Activated naive CD8-positive, alpha-beta T cell treated with anti-CD3 and anti-CD28 coated beads, Interleukin-2, amount 10 ng/mL, durations not matched to agents 7 days and 5 days (primary cell): ENCODE data around the gene CEACAM16. TPM values are rescaled to one million over a fixed set of nuclear protein-coding genes. Genes with fewer than 3 reads are reported as not detected.
"Not testable (repeated sequence)": the region's sequence is repeated elsewhere in the genome, so short reads cannot be mapped to it uniquely, and the experiment has no call there.

Experiments
- ATAC-seq: fragments of 150-1000 bp; cut with Tn5 transposase; one replicate; pipeline ENCODE4 v1.10.0; 2021; ENCODE audit warnings: low read depth, moderate library complexity
- POLR2A ChIA-PET: fragments of 350-600 bp; sonication (Branson Sonifier 250); formaldehyde crosslinking; loops from one replicate; lab custom pipeline; 2021; ENCODE audit warnings: antibody characterized with exemption; lab: Charles Lee
- DNase-seq: peaks from one replicate; pipeline ENCODE4 v3.0.0; 2021
- H3K27ac Mint-ChIP-seq: one replicate; pipeline ENCODE4 v1.8.0; 2022; ENCODE audit warnings: mild to moderate bottlenecking, mixed read lengths
- H3K27me3 Mint-ChIP-seq: one replicate; pipeline ENCODE4 v1.8.0; 2022; ENCODE audit warnings: mild to moderate bottlenecking, moderate library complexity, mixed read lengths
- H3K36me3 Mint-ChIP-seq: one replicate; pipeline ENCODE4 v1.8.0; 2021; ENCODE audit warnings: mild to moderate bottlenecking, mixed read lengths
- H3K4me1 Mint-ChIP-seq: one replicate; pipeline ENCODE4 v1.8.0; 2021; ENCODE audit warnings: mixed read lengths
- H3K4me3 Mint-ChIP-seq: one replicate; pipeline ENCODE4 v1.8.0; 2022; ENCODE audit warnings: mild to moderate bottlenecking, moderate library complexity, mixed read lengths
- H3K9me3 Mint-ChIP-seq: one replicate; pipeline ENCODE4 v1.8.0; 2021; ENCODE audit warnings: mixed read lengths
- total RNA-seq, 2 experiments: library from RNA; stranded (reverse); gene quantifications; one replicate each; pipeline ENCODE4 v1.2.3, GENCODE V29; 2021

Gene CEACAM16
- total RNA-seq, 2 experiments from 2014 or later, result not detected

DNA sequence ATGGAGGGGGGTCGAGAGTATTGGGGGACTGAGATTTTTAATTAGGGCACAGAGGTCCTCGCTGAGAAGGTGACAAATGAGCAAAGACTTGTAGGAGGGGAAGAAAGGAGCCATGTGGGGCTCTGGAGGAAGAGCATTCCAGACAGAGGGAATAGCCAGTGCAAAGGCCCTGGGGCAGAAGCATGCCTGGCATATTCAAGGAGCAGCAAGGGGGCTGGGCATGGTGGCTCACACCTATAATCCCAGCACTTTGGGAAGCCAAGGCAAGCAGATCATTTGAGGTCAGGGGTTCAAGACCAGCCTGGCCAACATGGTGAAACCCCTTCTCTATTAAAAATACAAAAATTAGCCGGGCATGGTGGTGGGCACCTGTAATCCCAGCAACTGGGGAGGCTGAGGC lies 14.6 kb upstream of the CEACAM16 start:
- H3K36me3 Mint-ChIP-seq, H3K9me3 Mint-ChIP-seq, POLR2A ChIA-PET, ATAC-seq, DNase-seq, H3K27me3 Mint-ChIP-seq, H3K4me3 Mint-ChIP-seq: not testable (repeated sequence)
- Mint-ChIP-seq H3K4me1 (peaks cover 18% of the 10 kb centered on the region), H3K27ac (peak overlapping the region; percentile 26)

DNA sequence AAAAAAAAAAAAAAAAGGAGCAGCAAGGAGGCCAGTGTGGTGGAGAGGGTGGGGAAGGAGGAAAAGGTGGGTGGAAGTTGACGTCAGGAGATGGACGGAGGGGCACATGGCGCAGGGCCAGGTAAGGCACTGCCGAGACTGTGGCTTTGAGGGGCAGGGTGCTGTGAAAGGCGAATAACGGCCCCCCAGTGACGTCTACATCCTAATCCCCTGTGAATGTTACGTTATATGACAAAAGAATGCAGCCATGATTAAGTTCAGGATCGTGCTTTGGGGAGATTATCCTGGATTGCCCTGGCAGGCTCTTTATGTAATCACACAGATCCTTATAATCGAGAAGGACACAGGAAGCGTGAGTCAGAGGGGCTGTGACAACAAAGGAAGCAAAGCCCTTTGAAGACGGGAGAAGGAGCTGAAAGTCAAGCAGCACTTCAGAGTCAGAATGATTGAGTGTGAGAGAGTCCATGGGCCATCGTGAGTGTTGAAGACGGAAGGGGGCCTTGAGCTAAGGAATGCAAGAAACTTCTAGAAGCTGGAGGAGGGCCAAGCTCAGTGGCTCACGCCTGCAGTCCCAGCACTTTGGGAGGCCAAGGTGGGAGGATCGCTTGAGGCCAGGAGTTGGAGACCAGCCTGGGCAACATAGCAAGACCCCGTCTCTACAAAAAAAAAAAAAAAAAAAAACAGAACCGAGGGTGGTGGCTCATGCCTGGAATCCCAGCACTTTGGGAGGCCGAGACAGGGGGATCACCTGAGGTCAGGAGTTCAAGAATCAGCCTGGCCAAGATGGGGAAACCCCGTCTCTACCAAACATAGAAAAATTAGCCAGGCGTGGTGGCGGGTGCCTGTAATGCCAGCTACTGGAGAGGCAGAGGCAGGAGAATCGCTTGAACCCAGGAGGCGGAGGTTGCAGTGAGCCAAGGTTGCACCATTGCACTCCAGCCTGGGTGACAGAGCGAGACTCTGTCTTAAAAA lies 13.8 kb upstream of the CEACAM16 start:
- Mint-ChIP-seq H3K4me1 (peaks cover 25% of the 10 kb centered on the region), H3K36me3 (no peaks in the 10 kb centered on the region), H3K27ac (peak overlapping the region; percentile 60), H3K9me3 (no peaks in the 10 kb centered on the region), H3K4me3 (peak overlapping the region; percentile 43), H3K27me3 (peaks cover 11% of the 10 kb centered on the region)
- POLR2A ChIA-PET, result interaction anchor here (0.6 to 0.7 kb wide), 2 partner anchors 37 to 51 kb away, joined by 3 to 4 read pairs; no protein-coding TSS in a partner anchor
- ATAC-seq (peak; percentile 74), DNase-seq (no peak)

DNA sequence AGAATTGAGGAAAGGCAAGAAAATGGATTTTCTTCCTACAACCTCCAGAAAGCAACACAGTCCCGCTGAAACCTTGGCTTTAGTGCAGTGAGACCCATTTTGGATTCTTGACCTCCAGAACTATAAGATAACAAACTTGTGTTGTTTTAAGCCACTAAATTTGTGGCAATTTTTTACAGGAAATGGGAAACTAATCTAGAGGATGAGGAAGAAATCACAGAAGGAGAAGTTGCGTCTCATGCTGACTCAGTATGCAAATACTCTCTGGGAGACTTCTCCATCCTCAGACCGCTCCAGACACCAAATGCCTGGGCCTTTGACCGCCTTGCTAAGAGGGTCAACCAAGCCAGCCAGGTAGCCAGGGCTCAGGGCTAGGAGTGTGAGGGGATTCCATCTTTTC lies 13.1 kb upstream of the CEACAM16 start:
- no peak for ATAC-seq
- Mint-ChIP-seq H3K4me1 (peaks cover 25% of the 10 kb centered on the region), H3K9me3 (no peaks in the 10 kb centered on the region), H3K27me3 (peaks cover 11% of the 10 kb centered on the region), H3K27ac (no peak overlapping the region), H3K4me3 (no peak overlapping the region), H3K36me3 (no peaks in the 10 kb centered on the region)
- POLR2A ChIA-PET, result no interaction called here
- DNase-seq, result no peak

DNA sequence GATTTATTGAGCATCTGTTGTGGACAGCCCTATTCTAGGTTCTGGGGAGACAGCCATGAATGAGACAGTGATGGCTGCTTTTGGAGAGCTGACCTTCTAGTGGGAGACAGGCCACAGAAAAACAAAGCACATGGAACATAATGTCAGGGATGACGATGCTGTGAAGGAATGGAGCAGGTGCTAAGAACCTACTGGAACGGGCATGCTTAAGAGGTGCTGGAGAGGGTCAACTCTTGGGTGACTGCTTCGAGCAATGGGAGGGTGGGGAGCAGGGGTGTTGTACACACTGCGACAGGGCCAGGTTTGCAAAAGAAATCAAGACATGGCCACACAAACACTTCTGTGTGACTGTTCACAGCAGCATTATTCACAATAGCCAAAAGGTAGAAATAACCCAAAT lies 12.1 kb upstream of the CEACAM16 start:
- no peak overlapping the region for H3K27ac Mint-ChIP-seq
- POLR2A ChIA-PET, result no interaction called here
- H3K4me1 Mint-ChIP-seq, result peaks cover 27% of the 10 kb centered on the region
- no peak overlapping the region for H3K4me3 Mint-ChIP-seq
- no peaks in the 10 kb centered on the region for H3K9me3 Mint-ChIP-seq
- no peak for DNase-seq
- no peak for ATAC-seq
- H3K36me3 Mint-ChIP-seq, result no peaks in the 10 kb centered on the region
- peaks cover 11% of the 10 kb centered on the region for H3K27me3 Mint-ChIP-seq

DNA sequence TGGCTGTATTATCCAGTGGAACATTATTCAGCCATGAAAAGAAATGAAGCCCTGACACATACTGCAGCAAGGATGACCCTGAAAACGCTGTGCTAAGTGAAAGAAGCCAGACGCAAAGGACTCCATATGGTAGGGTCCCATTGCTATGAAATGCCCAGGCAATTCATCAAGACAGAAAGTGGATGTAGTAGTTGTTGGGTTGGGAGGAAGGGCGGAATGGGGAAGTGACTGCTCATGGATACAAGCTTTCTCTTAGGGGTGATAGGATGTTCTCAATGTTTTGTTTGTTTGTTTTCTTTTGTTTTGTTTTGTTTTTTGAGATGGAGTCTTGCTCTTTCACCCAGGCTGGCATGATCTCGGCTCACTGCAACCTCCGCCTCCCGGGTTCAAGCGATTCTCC lies 11.1 kb upstream of the CEACAM16 start:
- Mint-ChIP-seq H3K27ac (no peak overlapping the region), H3K4me3 (no peak overlapping the region), H3K36me3 (no peaks in the 10 kb centered on the region), H3K27me3 (peaks cover 17% of the 10 kb centered on the region), H3K9me3 (no peaks in the 10 kb centered on the region), H3K4me1 (peaks cover 37% of the 10 kb centered on the region)
- POLR2A ChIA-PET, result no interaction called here
- DNase-seq (no peak), ATAC-seq (no peak)

DNA sequence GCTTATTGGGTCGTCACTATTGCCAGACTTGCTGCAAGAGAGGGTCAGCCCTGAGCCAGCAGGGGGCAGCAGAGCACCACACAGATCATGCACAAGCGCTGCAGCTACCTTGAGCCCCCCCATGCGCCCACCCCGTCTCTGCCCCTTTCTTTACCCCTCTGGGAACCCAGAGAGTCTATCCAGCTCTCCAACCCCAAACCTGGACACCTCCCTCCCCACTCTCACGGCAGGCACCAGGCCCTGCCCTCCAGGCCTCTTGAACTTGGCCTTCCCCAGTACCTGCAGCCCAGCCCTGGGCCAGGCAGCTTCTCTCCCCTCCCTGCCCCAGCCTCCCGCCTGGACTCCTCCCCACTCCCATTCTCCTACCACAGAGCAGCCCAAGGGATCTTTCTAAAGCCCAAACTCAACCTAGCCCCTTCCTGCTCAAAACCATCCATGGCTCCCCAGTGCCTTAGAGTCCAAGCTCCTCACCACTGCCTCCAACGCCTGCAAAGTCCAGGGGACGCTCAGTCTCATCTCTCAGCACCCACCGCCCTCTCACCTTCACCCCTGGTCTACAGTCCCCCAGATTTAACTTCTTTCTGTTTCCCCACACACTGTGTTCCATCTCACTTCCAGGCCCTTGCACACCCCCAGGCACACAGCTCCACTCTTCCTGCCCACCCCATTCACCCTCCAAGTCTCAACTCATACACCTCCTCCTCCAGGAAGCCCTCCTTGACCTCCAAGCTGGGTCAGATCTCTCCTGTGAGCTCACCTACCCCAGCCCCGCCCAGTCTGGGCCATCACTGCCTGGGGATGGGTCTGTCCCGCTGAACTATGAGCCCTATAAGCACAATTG lies 9.4 kb upstream of the CEACAM16 start:
- Mint-ChIP-seq H3K4me1 (peaks cover 39% of the 10 kb centered on the region), H3K9me3 (no peaks in the 10 kb centered on the region), H3K27ac (peak overlapping the region; percentile 61), H3K4me3 (no peak overlapping the region), H3K27me3 (peaks cover 23% of the 10 kb centered on the region), H3K36me3 (no peaks in the 10 kb centered on the region)
- ATAC-seq (peak; percentile 25), DNase-seq (peak; percentile 85)
- POLR2A ChIA-PET, result interaction anchor here (0.6 to 1.2 kb wide), 2 partner anchors 82 to 138 kb away, joined by 3 to 5 read pairs; no protein-coding TSS in a partner anchor

DNA sequence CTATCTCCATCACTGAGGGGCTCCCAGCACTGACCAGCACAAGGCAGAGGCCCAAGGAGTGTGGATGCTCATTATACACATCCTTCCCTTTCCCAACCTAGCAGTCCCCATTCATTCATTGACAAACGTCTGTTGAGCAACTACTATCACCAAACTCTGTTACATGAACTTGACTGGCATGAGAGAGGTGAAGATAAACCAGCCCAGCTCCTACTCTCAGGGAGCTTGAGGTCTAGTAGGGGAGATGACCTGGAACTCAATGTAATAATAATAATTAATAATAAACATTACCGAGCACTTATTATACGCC lies 8.9 kb upstream of the CEACAM16 start:
- H3K27ac Mint-ChIP-seq, result no peak overlapping the region
- POLR2A ChIA-PET, result interaction anchor here (1.0 to 1.9 kb wide), 3 partner anchors 32 to 81 kb away, joined by 3 to 5 read pairs (median 5); no protein-coding TSS in a partner anchor
- H3K9me3 Mint-ChIP-seq, result no peaks in the 10 kb centered on the region
- H3K4me3 Mint-ChIP-seq, result no peak overlapping the region
- ATAC-seq, result no peak
- no peaks in the 10 kb centered on the region for H3K36me3 Mint-ChIP-seq
- peaks cover 24% of the 10 kb centered on the region for H3K27me3 Mint-ChIP-seq
- H3K4me1 Mint-ChIP-seq, result peaks cover 35% of the 10 kb centered on the region
- DNase-seq, result no peak

DNA sequence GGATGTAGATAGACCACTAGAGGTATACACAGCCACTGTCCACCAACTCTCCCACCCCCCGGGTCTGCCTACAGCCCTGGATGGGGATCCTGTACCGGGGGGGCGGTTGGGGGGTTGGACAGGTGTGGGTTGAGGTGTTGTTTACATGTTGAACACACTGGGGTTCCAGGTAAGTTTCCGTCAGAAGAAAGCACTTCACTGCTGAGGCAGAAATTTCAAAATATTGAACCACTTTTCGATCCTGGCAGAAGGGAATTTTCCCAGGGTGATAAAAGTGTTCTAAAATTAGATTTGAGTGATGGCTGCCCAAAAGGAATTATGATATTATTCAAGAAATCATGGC lies 6.6 kb upstream of the CEACAM16 start:
- Mint-ChIP-seq H3K27me3 (peaks cover 27% of the 10 kb centered on the region), H3K36me3 (no peaks in the 10 kb centered on the region), H3K27ac (peak overlapping the region; percentile 71), H3K4me3 (peak overlapping the region; percentile 69), H3K9me3 (no peaks in the 10 kb centered on the region), H3K4me1 (peaks cover 28% of the 10 kb centered on the region)
- DNase-seq, result no peak
- no peak for ATAC-seq
- POLR2A ChIA-PET, result interaction anchor here (1.8 kb wide), 1 partner anchor 31 kb away, joined by 4 read pairs; no protein-coding TSS in a partner anchor

DNA sequence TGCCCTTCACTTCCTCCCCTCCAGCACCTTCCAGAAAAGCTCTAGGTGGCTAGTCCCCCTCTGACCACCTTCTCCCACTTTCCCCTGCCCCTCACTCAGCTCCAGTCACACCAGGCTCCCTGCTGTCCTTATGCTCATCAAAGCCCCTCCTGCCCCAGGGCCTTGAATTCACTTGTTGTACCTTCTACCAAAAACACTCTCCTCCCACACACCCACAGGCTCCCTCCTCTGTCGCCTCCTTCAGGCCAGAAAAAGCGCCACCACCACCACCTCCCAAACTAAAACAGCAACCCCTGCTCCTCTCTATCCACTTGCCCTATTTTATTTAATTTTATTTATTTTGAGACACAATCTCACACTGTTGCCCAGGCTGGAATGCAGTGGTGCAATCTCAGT lies 4.8 kb upstream of the CEACAM16 start:
- POLR2A ChIA-PET, result no interaction called here
- peaks cover 25% of the 10 kb centered on the region for H3K4me1 Mint-ChIP-seq
- ATAC-seq (no peak), DNase-seq (no peak)
- no peak overlapping the region for H3K27ac Mint-ChIP-seq
- H3K9me3 Mint-ChIP-seq, result no peaks in the 10 kb centered on the region
- no peaks in the 10 kb centered on the region for H3K36me3 Mint-ChIP-seq
- no peak overlapping the region for H3K4me3 Mint-ChIP-seq
- peaks cover 31% of the 10 kb centered on the region for H3K27me3 Mint-ChIP-seq

DNA sequence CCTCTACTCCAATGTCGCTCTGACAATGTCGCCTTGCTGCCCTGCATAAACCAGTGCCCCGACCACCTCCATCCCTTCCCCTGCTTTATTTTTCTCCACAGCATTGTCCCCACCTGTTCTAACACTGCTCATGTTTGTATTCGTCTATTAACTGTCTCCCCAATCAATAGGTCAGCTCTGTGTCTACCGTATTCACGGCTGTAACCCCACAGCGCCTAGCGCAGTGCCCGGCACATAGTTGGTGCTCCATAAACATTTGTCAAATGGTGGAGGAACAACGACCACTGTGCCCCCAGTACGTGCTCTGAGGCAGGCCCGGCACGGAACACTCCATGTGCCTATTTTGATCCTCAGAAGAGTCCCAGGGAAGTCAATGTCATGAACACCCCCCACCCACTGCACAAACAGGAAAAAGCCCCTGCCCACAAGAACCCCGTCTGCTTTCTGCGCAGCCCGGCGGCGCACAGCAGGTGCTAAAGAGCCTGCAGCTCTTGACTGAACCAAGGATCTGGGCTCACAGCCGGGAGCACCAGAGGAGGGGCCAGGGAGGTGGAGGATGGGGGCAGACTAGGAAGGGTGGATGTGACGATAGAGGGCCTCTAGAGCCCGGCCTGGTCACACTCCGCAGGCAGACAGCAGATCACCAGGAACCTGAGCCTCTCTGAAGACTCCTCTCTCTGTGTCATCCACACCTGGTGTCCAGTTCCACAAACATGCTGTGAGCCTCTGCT lies 1.8 kb upstream of the CEACAM16 start:
- H3K9me3 Mint-ChIP-seq, result no peaks in the 10 kb centered on the region
- DNase-seq (no peak), ATAC-seq (no peak)
- POLR2A ChIA-PET, result interaction anchor here (0.6 kb wide), 1 partner anchor 237 kb away, joined by 3 read pairs; no protein-coding TSS in a partner anchor
- H3K36me3 Mint-ChIP-seq, result no peaks in the 10 kb centered on the region
- no peak overlapping the region for H3K27ac Mint-ChIP-seq
- H3K27me3 Mint-ChIP-seq, result peaks cover 29% of the 10 kb centered on the region
- peaks cover 12% of the 10 kb centered on the region for H3K4me1 Mint-ChIP-seq
- H3K4me3 Mint-ChIP-seq, result no peak overlapping the region

DNA sequence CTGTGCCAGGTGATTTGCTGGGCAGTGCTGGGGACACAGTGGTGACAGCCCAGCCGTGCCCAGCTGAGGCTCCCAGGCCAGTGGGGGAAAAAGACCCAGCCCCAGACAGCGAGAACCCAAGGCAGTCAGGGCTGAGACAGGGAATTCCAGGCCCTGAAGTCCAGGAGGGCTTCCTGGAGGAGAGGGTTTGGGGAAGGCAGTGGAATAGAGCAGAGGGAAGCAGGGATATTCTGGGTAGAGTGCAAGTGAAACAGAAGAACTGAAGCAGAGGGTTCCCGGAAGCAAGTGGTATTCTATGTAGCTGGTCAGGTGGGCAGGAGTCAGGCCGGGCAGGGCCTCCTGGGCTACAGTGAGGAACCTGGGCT lies 1.3 kb upstream of the CEACAM16 start:
- POLR2A ChIA-PET, result no interaction called here
- DNase-seq, result no peak
- Mint-ChIP-seq H3K4me1 (peaks cover 6% of the 10 kb centered on the region), H3K36me3 (no peaks in the 10 kb centered on the region), H3K9me3 (no peaks in the 10 kb centered on the region), H3K4me3 (no peak overlapping the region), H3K27ac (no peak overlapping the region), H3K27me3 (peaks cover 24% of the 10 kb centered on the region)
- ATAC-seq, result no peak

DNA sequence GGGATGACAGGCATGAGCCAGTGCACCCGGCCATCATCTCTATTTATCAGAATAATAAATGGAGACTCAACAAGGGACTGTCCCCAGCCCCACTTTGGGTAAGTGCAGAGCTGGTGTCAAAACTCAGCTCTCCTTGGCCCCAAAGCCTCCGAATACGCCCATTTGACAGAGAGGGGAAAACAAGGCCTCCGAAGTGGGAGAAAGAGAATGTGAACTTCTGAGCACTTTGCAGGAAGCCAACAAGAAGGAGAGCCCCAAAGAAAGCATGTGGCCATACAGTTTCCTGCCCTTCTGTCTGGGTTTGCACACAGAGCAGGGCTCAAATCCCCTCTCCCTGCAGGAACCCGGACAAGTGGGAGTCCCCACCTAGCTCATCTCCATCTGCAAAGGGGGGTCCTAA lies 1.6 kb downstream of the CEACAM16 start:
- Mint-ChIP-seq H3K4me3 (no peak overlapping the region), H3K4me1 (no peaks in the 10 kb centered on the region), H3K27ac (no peak overlapping the region), H3K27me3 (peaks cover 12% of the 10 kb centered on the region), H3K36me3 (no peaks in the 10 kb centered on the region), H3K9me3 (no peaks in the 10 kb centered on the region)
- DNase-seq (no peak), ATAC-seq (no peak)
- POLR2A ChIA-PET, result no interaction called here

DNA sequence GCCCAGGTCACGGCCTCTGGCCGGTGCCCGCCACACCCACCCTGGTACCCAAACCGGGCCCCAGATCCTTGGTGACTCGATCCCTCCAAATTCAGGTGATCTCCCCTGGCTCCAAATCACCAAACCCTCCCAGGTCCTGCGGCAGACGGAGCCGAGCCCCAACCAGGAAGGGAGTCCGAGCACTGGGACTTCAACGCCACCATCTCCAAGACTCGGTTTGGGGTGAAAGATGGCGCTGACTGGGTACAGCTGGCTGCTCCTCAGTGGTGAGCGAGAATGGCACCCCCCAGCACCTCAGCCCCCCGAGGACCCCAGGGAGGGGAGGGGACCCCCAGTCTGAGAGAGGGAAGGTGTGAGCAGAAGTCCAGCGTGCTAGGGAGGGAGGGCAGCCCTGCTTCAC lies 2.3 kb downstream of the CEACAM16 start:
- Mint-ChIP-seq H3K4me1 (no peaks in the 10 kb centered on the region), H3K9me3 (no peaks in the 10 kb centered on the region), H3K27ac (no peak overlapping the region), H3K4me3 (no peak overlapping the region), H3K36me3 (no peaks in the 10 kb centered on the region), H3K27me3 (peaks cover 9% of the 10 kb centered on the region)
- no peak for ATAC-seq
- DNase-seq, result no peak
- POLR2A ChIA-PET, result no interaction called here
